Karpas-422 (cell line): ENCODE data around the gene C19orf85. TPM values are rescaled to one million over a fixed set of nuclear protein-coding genes. Genes with fewer than 3 reads are reported as not detected.
"Not testable (repeated sequence)": the region's sequence is repeated elsewhere in the genome, so short reads cannot be mapped to it uniquely, and the experiment has no call there.

Experiments
- DNase-seq: peaks from one replicate; pipeline ENCODE4 v3.0.0-alpha.2; 2015
- H2AFZ ChIP-seq: fragments of 200-600 bp; sonication (generic); 2 replicates; pipeline ENCODE4 v1.6.1; 2014; ENCODE audit warnings: antibody characterized with exemption, low read length, mixed read lengths
- H3K27ac ChIP-seq: fragments of 200-600 bp; sonication (generic); 2 replicates; pipeline ENCODE4 v1.5.1; 2014; ENCODE audit warnings: mild to moderate bottlenecking, low read length, moderate library complexity
- H3K27me3 ChIP-seq: fragments of 200-600 bp; sonication (generic); 2 replicates; pipeline ENCODE4 v1.6.1; 2014; ENCODE audit warnings: low read length, mixed read lengths
- H3K36me3 ChIP-seq: fragments of 200-600 bp; sonication (generic); 2 replicates; pipeline ENCODE4 v1.6.1; 2014; ENCODE audit warnings: low read length, mixed read lengths; ENCODE audit not compliant: insufficient read depth
- H3K4me1 ChIP-seq: fragments of 200-600 bp; sonication (generic); 2 replicates; pipeline ENCODE4 v1.6.1; 2014; ENCODE audit warnings: mild to moderate bottlenecking, low read length, mixed read lengths
- H3K4me2 ChIP-seq: fragments of 200-600 bp; sonication (generic); 2 replicates; pipeline ENCODE4 v1.6.1; 2014; ENCODE audit warnings: low read length, low read depth, mild to moderate bottlenecking; ENCODE audit not compliant: poor library complexity, severe bottlenecking
- H3K4me3 ChIP-seq: fragments of 200-600 bp; sonication (generic); 2 replicates; pipeline ENCODE4 v1.5.1; 2014; ENCODE audit warnings: mild to moderate bottlenecking, antibody characterized with exemption, low read length, mixed read lengths
- H3K79me2 ChIP-seq: fragments of 200-600 bp; sonication (generic); 2 replicates; pipeline ENCODE4 v1.6.1; 2014; ENCODE audit warnings: mild to moderate bottlenecking, low read length, mixed read lengths
- H3K9ac ChIP-seq: fragments of 200-600 bp; sonication (generic); 2 replicates; pipeline ENCODE4 v1.6.0; 2014; ENCODE audit warnings: low read length
- H3K9me2 ChIP-seq: fragments of 200-600 bp; sonication (generic), shearing (Covaris generic); replicated peaks from 2 replicates; pipeline ENCODE4 v1.6.0; 2014; ENCODE audit warnings: mild to moderate bottlenecking, low read length, moderate library complexity; ENCODE audit not compliant: insufficient read depth
- H3K9me3 ChIP-seq: fragments of 300-700, 200-600 bp; sonication (generic); 2 replicates; pipeline ENCODE4 v1.6.1; 2014; ENCODE audit warnings: low read length, mixed read lengths
- H4K20me1 ChIP-seq: fragments of 200-600 bp; sonication (generic); 2 replicates; pipeline ENCODE4 v1.6.1; 2014; ENCODE audit warnings: mild to moderate bottlenecking, antibody characterized with exemption, low read length, low read depth; ENCODE audit not compliant: insufficient read depth
- total RNA-seq: library from RNA; depleted of rRNA; stranded (reverse); fragments of >200 nt; shearing (Covaris generic); gene quantifications from 2 replicates; pipeline ENCODE4 v1.2.3, GENCODE V29; 2014; ENCODE audit warnings: low replicate concordance

C19orf85 gene
- total RNA-seq, 1 experiment from 2014 or later = not detected

- Histone ChIP-seq H3K79me2 (no peaks in the 10 kb centered on the region; the same call in 1 of the 2 replicates), H4K20me1 (no peaks in the 10 kb centered on the region; the same call in 1 of the 2 replicates), H3K9ac (no peak overlapping the region), H3K4me1 (no peaks in the 10 kb centered on the region), H3K27ac (no peak overlapping the region), H3K27me3 (no peaks in the 10 kb centered on the region), H3K9me2 (no peaks in the 10 kb centered on the region), H3K36me3 (peaks cover 6% of the 10 kb centered on the region), H3K4me2 (no peak overlapping the region), H3K4me3 (no peak overlapping the region), H2AFZ (no peak overlapping the region), H3K9me3 (no peaks in the 10 kb centered on the region)
- DNase-seq = peak; percentile 88
Measured at GRCh38 chr19:55452749-55453346, 11.7 kb downstream of the C19orf85 start.

- Histone ChIP-seq H3K9me3 (no peaks in the 10 kb centered on the region), H2AFZ (no peak overlapping the region), H3K27ac (no peak overlapping the region), H3K4me1 (no peaks in the 10 kb centered on the region), H3K27me3 (no peaks in the 10 kb centered on the region), H3K36me3 (peaks cover 6% of the 10 kb centered on the region), H4K20me1 (no peaks in the 10 kb centered on the region; the same call in 1 of the 2 replicates), H3K9ac (no peak overlapping the region), H3K4me2 (no peak overlapping the region), H3K9me2 (no peaks in the 10 kb centered on the region), H3K4me3 (no peak overlapping the region), H3K79me2 (no peaks in the 10 kb centered on the region; the same call in 1 of the 2 replicates)
- DNase-seq = peak; percentile 62
Measured at GRCh38 chr19:55451965-55452748, 12.4 kb downstream of the C19orf85 start.

GRCh38 chr19:55451163-55451964 lies 13.2 kb downstream of the C19orf85 start:
- Histone ChIP-seq H3K27me3 (no peaks in the 10 kb centered on the region), H3K36me3 (peaks cover 6% of the 10 kb centered on the region), H3K4me3 (no peak overlapping the region), H2AFZ (no peak overlapping the region), H3K9ac (no peak overlapping the region), H3K4me1 (no peaks in the 10 kb centered on the region), H4K20me1 (no peaks in the 10 kb centered on the region; the same call in 1 of the 2 replicates), H3K4me2 (no peak overlapping the region), H3K9me3 (no peaks in the 10 kb centered on the region), H3K9me2 (no peaks in the 10 kb centered on the region), H3K27ac (no peak overlapping the region), H3K79me2 (no peaks in the 10 kb centered on the region)
- no peak for DNase-seq

GRCh38 chr19:55449469-55449868 lies 15.1 kb downstream of the C19orf85 start:
- no peak for DNase-seq
- Histone ChIP-seq H3K4me3 (no peak overlapping the region), H3K27me3 (no peaks in the 10 kb centered on the region), H3K9ac (no peak overlapping the region), H3K9me3 (no peaks in the 10 kb centered on the region), H3K27ac (no peak overlapping the region), H3K9me2 (no peaks in the 10 kb centered on the region), H4K20me1 (no peaks in the 10 kb centered on the region; the same call in 1 of the 2 replicates), H3K79me2 (no peaks in the 10 kb centered on the region), H3K4me2 (no peak overlapping the region), H2AFZ (no peak overlapping the region), H3K36me3 (peaks cover 6% of the 10 kb centered on the region), H3K4me1 (no peaks in the 10 kb centered on the region)

GRCh38 chr19:55448175-55448490 lies 16.4 kb downstream of the C19orf85 start:
- not testable (repeated sequence) for H3K36me3 ChIP-seq, H3K27ac ChIP-seq, H4K20me1 ChIP-seq, H3K9me3 ChIP-seq, H3K79me2 ChIP-seq, H3K4me2 ChIP-seq, DNase-seq, H3K27me3 ChIP-seq, H3K4me1 ChIP-seq, H2AFZ ChIP-seq, H3K9ac ChIP-seq, H3K9me2 ChIP-seq, H3K4me3 ChIP-seq

- Histone ChIP-seq H2AFZ (no peak overlapping the region), H3K9ac (no peak overlapping the region), H3K27me3 (no peaks in the 10 kb centered on the region), H3K4me3 (no peak overlapping the region), H3K4me1 (no peaks in the 10 kb centered on the region), H3K79me2 (no peaks in the 10 kb centered on the region), H4K20me1 (no peaks in the 10 kb centered on the region), H3K4me2 (no peak overlapping the region), H3K27ac (no peak overlapping the region), H3K9me2 (no peaks in the 10 kb centered on the region), H3K36me3 (no peaks in the 10 kb centered on the region), H3K9me3 (no peaks in the 10 kb centered on the region)
- DNase-seq = no peak
Measured at GRCh38 chr19:55447421-55448174, 17.0 kb downstream of the C19orf85 start.

GRCh38 chr19:55446060-55446459 lies 18.5 kb downstream of the C19orf85 start:
- no peaks in the 10 kb centered on the region for H3K27me3 ChIP-seq
- no peaks in the 10 kb centered on the region for H3K9me3 ChIP-seq
- H3K4me1 ChIP-seq = no peaks in the 10 kb centered on the region

More at GRCh38 chr19:55446060-55446459, 18.5 kb downstream of the C19orf85 start:
- Histone ChIP-seq H3K36me3 (no peaks in the 10 kb centered on the region), H2AFZ (no peak overlapping the region), H3K4me2 (no peak overlapping the region), H3K27ac (no peak overlapping the region), H3K79me2 (no peaks in the 10 kb centered on the region), H3K9ac (no peak overlapping the region), H3K9me2 (no peaks in the 10 kb centered on the region), H3K4me3 (no peak overlapping the region), H4K20me1 (no peaks in the 10 kb centered on the region)
- no peak for DNase-seq
